HG03103 (cell line): Measurements from ENCODE around the gene ZBTB7C.

Experiments
- ATAC-seq: cut with Tn5 transposase; IDR thresholded peaks from one replicate; pipeline ENCODE4 v1.9.1; 2021; ENCODE audit warnings: low read depth; ENCODE audit not compliant: unreplicated experiment

ZBTB7C gene

GRCh38 chr18:48132797-48133655 lies 276.2 kb downstream of the ZBTB7C start:
- no peak for ATAC-seq

DNA sequence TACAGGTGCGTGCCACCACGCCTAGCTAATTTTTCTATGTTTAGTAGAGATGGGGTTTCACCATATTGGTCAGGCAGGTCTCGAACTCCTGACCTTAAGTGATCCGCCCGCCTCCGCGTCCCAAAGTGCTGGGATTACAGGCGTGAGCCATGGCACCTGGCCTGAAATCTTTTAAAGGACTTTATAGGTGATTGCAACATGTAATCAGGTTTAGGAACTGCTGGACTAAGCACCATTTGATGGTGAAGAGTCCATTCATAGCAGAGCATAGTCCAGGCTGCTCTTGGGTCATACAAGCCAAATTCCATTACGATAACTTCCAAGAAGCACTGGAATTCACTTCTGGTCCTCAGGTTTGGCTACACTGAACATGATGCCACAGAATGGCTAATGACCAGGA lies 278.1 kb downstream of the ZBTB7C start:
- no peak for ATAC-seq

DNA sequence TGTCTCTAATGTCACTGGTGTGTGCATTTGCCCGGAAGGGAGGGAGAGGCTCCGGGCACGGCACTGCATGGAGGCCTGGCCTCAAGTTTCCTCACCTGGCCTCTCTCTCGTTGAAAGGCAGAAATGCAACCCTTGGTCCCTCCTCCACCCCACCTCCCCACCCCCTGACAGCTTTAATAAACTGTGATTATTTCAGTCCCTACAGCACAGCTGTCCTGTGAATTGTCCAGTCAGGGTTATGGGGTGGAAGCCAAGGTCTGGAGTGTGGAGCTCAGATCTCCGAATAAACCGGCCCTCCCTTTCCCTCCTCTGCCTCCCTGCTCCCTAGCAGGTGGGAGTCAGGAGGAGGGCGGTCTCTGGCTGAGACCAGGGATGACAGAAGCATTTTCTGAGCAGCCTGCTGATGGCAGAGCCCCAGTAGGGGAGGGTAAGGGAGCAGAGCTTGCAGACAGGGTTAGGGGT lies 279.5 kb downstream of the ZBTB7C start:
- ATAC-seq, result no peak

GRCh38 chr18:48127606-48128005 lies 281.6 kb downstream of the ZBTB7C start:
- no peak for ATAC-seq

GRCh38 chr18:48126240-48126639 lies 282.9 kb downstream of the ZBTB7C start:
- no peak for ATAC-seq

DNA sequence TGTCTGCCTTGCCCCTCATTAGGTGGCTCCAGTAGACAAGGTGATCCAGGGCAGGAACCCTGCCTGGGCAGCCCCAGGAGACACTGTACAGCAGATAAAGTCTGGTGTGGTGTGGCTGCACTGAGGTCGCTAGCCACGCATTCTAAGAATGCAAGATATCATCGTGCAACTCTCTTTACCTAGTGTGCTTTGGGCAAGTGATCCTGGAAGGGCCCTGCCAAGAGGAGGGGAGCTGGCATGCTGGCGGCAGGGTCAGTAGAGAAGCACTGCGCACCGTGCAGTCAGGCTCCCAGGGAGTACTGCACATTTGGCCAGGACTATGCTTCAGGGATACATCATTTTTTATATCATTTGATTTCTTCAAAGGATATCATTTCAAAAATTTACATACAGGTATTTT lies 283.5 kb downstream of the ZBTB7C start:
- ATAC-seq, result no peak

GRCh38 chr18:48124857-48125626 lies 284.1 kb downstream of the ZBTB7C start:
- no peak for ATAC-seq

DNA sequence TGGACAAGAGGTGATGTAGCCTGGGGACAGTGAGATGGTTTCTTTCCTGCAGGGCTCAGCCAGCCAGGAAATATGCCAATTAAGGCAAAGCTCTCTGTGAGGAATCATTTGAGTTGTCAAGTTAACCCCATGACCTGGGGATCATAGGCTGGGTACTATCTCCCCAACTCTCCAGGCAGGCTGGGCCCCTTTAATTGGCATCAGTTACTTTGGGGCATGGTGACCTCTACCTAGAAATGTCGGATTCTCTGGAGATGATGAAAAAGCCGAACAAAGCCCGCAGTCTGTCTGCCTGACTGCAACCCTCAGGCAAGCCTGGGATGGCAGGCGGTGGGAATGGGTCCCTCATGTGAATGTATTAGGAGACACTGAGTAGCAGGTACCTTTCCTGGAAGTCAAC lies 285.2 kb downstream of the ZBTB7C start:
- ATAC-seq, result no peak

GRCh38 chr18:48123324-48123723 lies 285.9 kb downstream of the ZBTB7C start:
- ATAC-seq, result no peak

DNA sequence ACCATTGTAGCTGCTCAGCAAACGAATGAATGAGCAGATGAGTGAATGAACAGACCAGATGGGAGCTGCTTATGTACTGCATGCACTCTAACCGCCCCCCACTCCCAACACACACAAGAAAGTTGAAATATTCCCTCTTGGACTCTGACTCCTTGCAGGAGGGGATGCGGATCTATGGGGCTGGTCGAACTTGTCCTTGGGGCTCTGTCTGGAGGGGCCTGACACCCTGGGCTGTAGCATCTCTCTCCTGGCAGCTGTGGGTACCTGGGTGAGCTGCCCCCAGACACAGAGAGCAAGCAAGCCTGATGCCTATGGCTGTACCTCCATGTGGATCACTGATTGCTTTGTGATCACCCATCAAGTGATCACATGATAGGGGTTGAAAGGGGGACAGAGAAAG lies 286.4 kb downstream of the ZBTB7C start:
- ATAC-seq, result no peak

GRCh38 chr18:48122376-48122775 lies 286.8 kb downstream of the ZBTB7C start:
- ATAC-seq, result no peak

- ATAC-seq, result no peak
Measured at GRCh38 chr18:48121752-48122151, 287.4 kb downstream of the ZBTB7C start.

DNA sequence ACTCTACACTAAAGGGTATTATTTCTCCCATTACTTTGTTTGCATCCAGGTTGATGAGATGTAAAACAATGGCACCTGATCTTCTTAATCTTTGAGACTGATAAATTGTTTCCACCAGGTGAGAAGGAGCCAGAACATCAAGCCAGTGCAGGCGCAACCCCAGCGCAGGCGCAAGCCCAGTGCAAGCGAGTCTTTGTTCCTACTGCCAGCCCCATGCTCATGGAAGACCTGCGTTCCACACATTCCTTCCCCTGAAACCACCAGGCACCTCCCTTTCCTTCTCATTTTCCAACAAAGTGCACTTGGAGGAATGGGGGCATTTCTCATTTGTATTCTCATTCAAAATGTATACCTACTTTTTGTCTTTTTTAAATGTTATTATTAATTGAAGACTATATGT lies 290.0 kb downstream of the ZBTB7C start:
- no peak for ATAC-seq

GRCh38 chr18:48116873-48117630 lies 292.1 kb downstream of the ZBTB7C start:
- no peak for ATAC-seq

- no peak for ATAC-seq
Measured at GRCh38 chr18:48116017-48116416, 293.2 kb downstream of the ZBTB7C start.

DNA sequence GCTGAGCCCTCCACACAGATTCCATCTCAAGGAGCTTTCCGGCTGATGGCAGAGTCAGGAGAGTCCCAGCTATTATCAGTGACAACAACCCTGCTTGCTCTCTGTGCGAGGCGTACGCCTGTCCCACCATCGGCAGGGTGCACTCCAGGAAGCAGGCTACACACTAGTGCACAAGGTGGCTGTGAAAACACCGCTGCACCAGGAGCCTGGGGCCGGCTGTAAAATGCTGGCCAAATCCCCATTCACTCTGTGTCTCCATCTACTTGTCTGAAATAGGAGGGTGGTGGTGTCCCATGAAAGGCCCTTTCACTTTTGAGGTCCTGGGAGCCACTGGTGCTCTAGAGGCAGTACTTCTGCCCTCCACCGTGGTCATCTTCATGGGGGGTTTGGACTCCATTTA lies 295.5 kb downstream of the ZBTB7C start:
- no peak for ATAC-seq

DNA sequence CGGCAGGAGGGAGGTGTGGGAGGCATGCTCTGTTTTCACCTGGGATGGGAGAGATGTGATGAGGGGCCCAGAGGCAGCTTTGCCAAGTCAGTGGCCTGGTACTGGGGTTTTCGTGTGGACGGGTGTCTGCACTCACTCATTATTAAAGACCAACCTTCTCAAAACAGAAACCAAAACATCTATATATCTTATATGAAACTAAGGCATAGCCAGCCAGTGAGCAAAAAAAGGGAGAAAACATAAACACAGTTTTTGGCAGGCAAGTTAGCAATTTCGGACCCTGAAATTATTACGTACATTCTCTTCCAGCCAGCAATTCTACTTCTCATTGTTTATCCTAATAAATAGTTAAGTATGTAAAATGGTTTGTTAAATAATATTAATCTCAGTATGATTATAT lies 297.6 kb downstream of the ZBTB7C start:
- no peak for ATAC-seq

GRCh38 chr18:48110797-48111196 lies 298.4 kb downstream of the ZBTB7C start:
- ATAC-seq, result no peak

- ATAC-seq, result no peak
Measured at GRCh38 chr18:48109961-48110493, 299.2 kb downstream of the ZBTB7C start.

DNA sequence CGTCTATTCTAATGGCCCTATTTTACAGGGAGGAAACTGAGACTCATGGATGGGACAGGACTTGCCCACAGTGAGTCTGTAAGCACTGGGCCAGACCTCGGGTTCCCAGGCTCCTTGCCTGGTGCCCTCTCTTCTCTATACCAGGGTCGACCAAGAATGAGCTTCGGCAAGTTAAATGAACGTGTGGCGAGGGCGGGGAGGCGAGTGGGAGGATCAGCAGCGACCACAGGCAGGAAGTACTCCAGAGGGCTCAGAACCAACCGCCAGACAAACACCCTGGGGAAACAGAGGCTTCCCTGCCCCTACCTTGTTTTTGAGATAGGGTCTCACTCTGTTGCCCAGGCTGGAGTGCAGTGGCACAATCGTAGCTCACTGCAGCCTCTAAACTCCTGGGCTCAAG lies 301.0 kb downstream of the ZBTB7C start:
- no peak for ATAC-seq
